NCI-H187 (cell line): ENCODE data around the gene ARL6IP6.

Experiments used
- DNase-seq, 2 experiments: peaks; one replicate each; lab custom pipeline; 2025; lab: John Stamatoyannopoulos, UW

The ARL6IP6 gene

DNA sequence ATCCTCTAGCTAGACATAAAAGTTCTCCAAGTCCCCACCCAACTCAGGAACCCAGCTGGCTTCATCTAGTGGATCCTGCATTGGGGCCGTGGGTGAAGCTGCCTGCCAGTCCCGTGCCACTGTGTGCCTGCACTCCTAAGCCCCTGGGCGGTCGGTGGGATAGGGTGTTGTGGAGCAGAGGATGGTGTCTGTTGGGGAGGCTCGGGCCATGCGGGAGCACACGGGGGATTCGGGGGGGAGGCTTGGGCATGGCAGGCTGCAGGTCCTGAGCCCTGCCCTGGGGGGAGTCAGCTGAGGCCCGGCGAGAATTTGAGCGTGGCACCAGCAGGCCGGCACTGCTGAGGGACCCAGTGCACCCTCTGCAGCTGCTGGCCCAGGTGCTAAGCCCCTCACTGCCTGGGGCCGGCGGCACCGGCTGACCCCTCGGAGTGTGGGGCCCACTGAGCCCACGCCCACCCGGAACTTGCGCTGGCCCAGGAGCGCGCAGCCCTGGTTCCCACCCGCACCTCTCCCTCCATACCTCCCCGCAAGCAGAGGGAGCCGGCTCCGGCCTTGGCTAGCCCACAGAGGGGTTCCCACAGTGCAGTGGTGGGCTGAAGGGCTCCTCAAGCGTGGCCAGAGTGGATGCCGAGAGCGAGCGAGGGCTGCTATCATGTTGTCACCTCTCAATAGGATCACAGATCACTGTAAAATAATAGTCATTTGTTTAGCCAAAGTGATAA lies 86.4 kb downstream of the ARL6IP6 start:
- no peak for DNase-seq

DNA sequence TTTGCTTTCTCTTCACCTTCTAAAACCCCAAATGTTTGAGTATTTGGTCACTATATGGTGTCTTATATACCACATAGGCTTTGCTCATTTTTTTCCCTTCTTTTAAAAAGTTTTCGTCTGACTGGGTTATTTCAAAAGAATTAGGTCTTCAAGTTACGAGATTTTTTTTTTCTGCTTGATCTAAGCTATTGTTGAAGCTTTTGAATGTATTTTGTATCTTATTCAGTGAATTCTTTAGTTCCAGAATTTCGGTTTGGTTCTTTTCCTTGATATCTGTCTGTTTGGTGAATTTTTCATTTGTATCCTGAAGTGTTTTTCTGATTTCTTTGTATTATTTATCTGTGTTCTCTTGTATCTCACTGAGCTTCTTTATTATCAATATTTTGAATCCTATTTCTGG lies 93.5 kb downstream of the ARL6IP6 start:
- no peak for DNase-seq
